SK-N-SH (cell line): Measurements from ENCODE around the gene TMIE. TPM values are rescaled to one million over a fixed set of nuclear protein-coding genes. Genes with fewer than 3 reads are reported as not detected.

ENCODE experiments used
- CTCF ChIA-PET: fragments of 300-600, 350-600 bp; formaldehyde crosslinking; extraction: SDS; loops from one replicate; lab custom pipeline; 2021; lab: Yijun Ruan, JAX
- POLR2A ChIA-PET: fragments of 350-600 bp; sonication (Branson Sonifier 250); formaldehyde crosslinking; extraction: SDS; loops from one replicate; lab custom pipeline; 2020; ENCODE audit warnings: antibody characterized with exemption, inconsistent platforms; lab: Yijun Ruan, JAX
- DNase-seq: peaks from one replicate; pipeline ENCODE4 v3.0.0; 2012
- H2AFZ ChIP-seq: fragments of 200-600 bp; sonication (generic); 2 replicates; pipeline ENCODE4 v1.8.1; 2016; ENCODE audit warnings: antibody characterized with exemption, mild to moderate bottlenecking, low read depth
- H3F3A ChIP-seq: fragments of 200-600 bp; sonication (generic); replicated peaks from 2 replicates; pipeline ENCODE3; 2016; ENCODE audit warnings: antibody characterized with exemption, mild to moderate bottlenecking; ENCODE audit not compliant: insufficient read depth
- H3K27ac ChIP-seq, 2 experiments: fragments of 200-500 bp in 1 of 2; fragments of 200-600 bp in 1 of 2; sonication (Bioruptor generic) in 1 of 2; sonication (generic), shearing (Covaris generic) in 1 of 2; 2 replicates each; pipeline versions ENCODE4 v1.5.1 to v1.6.1; 2014 to 2016; ENCODE audit warnings: low read depth in 2 of 2, inconsistent platforms in 1 of 2, low read length in 1 of 2, mild to moderate bottlenecking in 1 of 2, mixed read lengths in 1 of 2
- H3K27me3 ChIP-seq: fragments of 200-600 bp; sonication (generic), shearing (Covaris generic); 2 replicates; pipeline ENCODE4 v1.6.1; 2016; ENCODE audit warnings: mixed run types; ENCODE audit not compliant: insufficient read depth
- H3K36me3 ChIP-seq, 2 experiments: fragments of 200-500 bp in 1 of 2; fragments of 200-600 bp in 1 of 2; sonication (Bioruptor generic) in 1 of 2; sonication (generic) in 1 of 2; replicated peaks in 1 of 2; 2 replicates each; pipeline versions ENCODE3 to v1.5.1; 2014 to 2016; ENCODE audit warnings: low read length in 1 of 2, mild to moderate bottlenecking in 1 of 2; ENCODE audit not compliant: insufficient read depth in 2 of 2, control insufficient read depth in 1 of 2
- H3K4me1 ChIP-seq, 2 experiments: fragments of 200-500 bp in 1 of 2; fragments of 200-600 bp in 1 of 2; sonication (Bioruptor generic) in 1 of 2; sonication (generic), shearing (Covaris generic) in 1 of 2; 2 replicates each; pipeline versions ENCODE4 v1.5.1 to v1.6.1; 2014 to 2016; ENCODE audit warnings: low read depth in 1 of 2, low read length in 1 of 2, mixed run types in 1 of 2; ENCODE audit not compliant: insufficient read depth in 2 of 2, control insufficient read depth in 1 of 2
- H3K4me2 ChIP-seq: fragments of 200-600 bp; sonication (generic), shearing (Covaris generic); 2 replicates; pipeline ENCODE4 v1.6.1; 2017; ENCODE audit warnings: mixed run types
- H3K4me3 ChIP-seq, 2 experiments: fragments of 200-500 bp in 1 of 2; fragments of 200-600 bp in 1 of 2; sonication (Bioruptor generic) in 1 of 2; sonication (generic), shearing (Covaris generic) in 1 of 2; 2 replicates each; pipeline versions ENCODE4 v1.5.1 to v1.8.1; 2014 to 2016; ENCODE audit warnings: low read depth in 2 of 2, inconsistent platforms in 1 of 2, low read length in 1 of 2, mild to moderate bottlenecking in 1 of 2, mixed read lengths in 1 of 2, moderate library complexity in 1 of 2
- H3K79me2 ChIP-seq: fragments of 200-600 bp; sonication (generic); 2 replicates; pipeline ENCODE4 v1.8.1; 2017; ENCODE audit warnings: mild to moderate bottlenecking; ENCODE audit not compliant: insufficient read depth
- H3K9ac ChIP-seq: fragments of 200-600 bp; sonication (generic); 2 replicates; pipeline ENCODE4 v1.6.1; 2017; ENCODE audit warnings: mixed run types
- H3K9me2 ChIP-seq: fragments of 200-600 bp; sonication (generic); 2 replicates; pipeline ENCODE4 v1.6.1; 2017; ENCODE audit warnings: mixed run types
- H3K9me3 ChIP-seq: fragments of 200-600 bp; sonication (generic); 2 replicates; pipeline ENCODE4 v1.6.1; 2017; ENCODE audit warnings: mixed run types, mild to moderate bottlenecking, moderate library complexity
- H4K20me1 ChIP-seq: fragments of 200-600 bp; sonication (generic); 2 replicates; pipeline ENCODE4 v1.6.1; 2017; ENCODE audit warnings: mild to moderate bottlenecking, mixed run types; ENCODE audit not compliant: insufficient read depth
- CHD2 ChIP-seq: fragments of 150-350 bp; IDR thresholded peaks from 2 replicates; pipeline ENCODE4 v1.6.1; 2018; ENCODE audit warnings: low read length; ENCODE audit not compliant: partially characterized antibody
- ELF1 ChIP-seq: IDR thresholded peaks from 2 replicates; pipeline ENCODE4 v1.4.0; 2012
- EZH2phosphoT487 ChIP-seq: fragments of 200-600 bp; sonication (generic); IDR thresholded peaks from 2 replicates; pipeline ENCODE4 v1.6.1; 2017; ENCODE audit warnings: low read depth, mixed run types, mild to moderate bottlenecking, antibody characterized with exemption, moderate library complexity, borderline replicate concordance
- FOXJ3 ChIP-seq: sonication (generic); formaldehyde crosslinking; IDR thresholded peaks from 2 replicates; pipeline ENCODE4 v1.5.1; 2020; ENCODE audit warnings: mild to moderate bottlenecking, missing genetic modification reagents
- FOXM1 ChIP-seq: IDR thresholded peaks from 2 replicates; pipeline ENCODE4 v1.4.0; 2012; ENCODE audit warnings: low read depth, mild to moderate bottlenecking
- IRF3 ChIP-seq: fragments of 150-350 bp; IDR thresholded peaks from 2 replicates; pipeline ENCODE4 v1.6.1; 2016; ENCODE audit warnings: mild to moderate bottlenecking, low read depth, low read length
- JUND ChIP-seq: IDR thresholded peaks from 2 replicates; pipeline ENCODE4 v1.4.0; 2012
- MEF2A ChIP-seq: IDR thresholded peaks from 2 replicates; pipeline ENCODE4 v1.4.0; 2012; ENCODE audit warnings: low read depth, borderline replicate concordance
- MXI1 ChIP-seq: IDR thresholded peaks from 2 replicates; pipeline ENCODE4 v1.6.1; 2012; ENCODE audit warnings: mild to moderate bottlenecking, low read depth, low read length, improper control_type of control experiment
- POLR2AphosphoS5 ChIP-seq: IDR thresholded peaks from 2 replicates; pipeline ENCODE4 v1.6.1; 2012; ENCODE audit warnings: low read depth, low read length
- RXRA ChIP-seq: IDR thresholded peaks from 2 replicates; pipeline ENCODE4 v1.4.0; 2012; ENCODE audit warnings: low read depth, mild to moderate bottlenecking, borderline replicate concordance
- SIN3A ChIP-seq: IDR thresholded peaks from 2 replicates; pipeline ENCODE4 v1.6.1; 2012; ENCODE audit warnings: low read depth, mild to moderate bottlenecking, low read length, moderate library complexity, borderline replicate concordance
- SMC3 ChIP-seq: IDR thresholded peaks from 2 replicates; pipeline ENCODE4 v1.6.1; 2012; ENCODE audit warnings: low read depth, low read length, improper control_type of control experiment
- TAF1 ChIP-seq: IDR thresholded peaks from 2 replicates; pipeline ENCODE4 v1.6.1; 2012; ENCODE audit warnings: low read depth, mild to moderate bottlenecking, low read length, moderate library complexity, borderline replicate concordance
- TCF12 ChIP-seq: IDR thresholded peaks from 2 replicates; pipeline ENCODE4 v1.4.0; 2012
- USF1 ChIP-seq: IDR thresholded peaks from 2 replicates; pipeline ENCODE4 v1.4.0; 2012; ENCODE audit warnings: low read depth, borderline replicate concordance
- USF2 ChIP-seq: fragments of 150-350 bp; IDR thresholded peaks from 2 replicates; pipeline ENCODE4 v1.6.1; 2017; ENCODE audit warnings: antibody characterized with exemption, low read length, low read depth, borderline replicate concordance
- ZBTB33 ChIP-seq: IDR thresholded peaks from 2 replicates; pipeline ENCODE4 v1.4.0; 2012; ENCODE audit warnings: low read depth, borderline replicate concordance
- WGBS: methylation state at CpG from one replicate; pipeline ENCODE4 v1.1.6; 2017; ENCODE audit warnings: low lambda C conversion rate; 5-methylcytosine and 5-hydroxymethylcytosine counted together
- polyA plus RNA-seq, 3 experiments: library from polyadenylated mRNA; depleted of rRNA; stranded (reverse); fragments of >200 nt; gene quantifications; 2 replicates each; pipeline ENCODE4 v1.2.3, GENCODE V29; 2012

TMIE gene
- polyA plus RNA-seq, 1 of the 3 experiments (the other 2 are of a cell fraction): 0.03 TPM

GRCh38 chr3:46682974-46683373 is 18.2 kb upstream of the TMIE start:
- no peaks in the 10 kb centered on the region for H3K36me3 ChIP-seq
- H3K9ac ChIP-seq: no peak overlapping the region
- H3K9me2 ChIP-seq: no peaks in the 10 kb centered on the region
- no peaks in the 10 kb centered on the region for H3K79me2 ChIP-seq
- TF ChIP-seq ZBTB33 (no peak), SMC3 (no peak), USF2 (no peak), TAF1 (no peak), FOXJ3 (CRISPR knock-in tag) (no peak), CHD2 (no peak), IRF3 (no peak), SIN3A (no peak), TCF12 (no peak)
- H3K4me3 ChIP-seq: no peak overlapping the region
- no peaks in the 10 kb centered on the region for H3F3A ChIP-seq
- H2AFZ ChIP-seq: no peak overlapping the region
- 73% methylated on average over 5 of the region's 11 CpGs for WGBS
- no peaks in the 10 kb centered on the region; a peak in 1 of 4 replicates for H3K4me1 ChIP-seq
- no peaks in the 10 kb centered on the region for H3K9me3 ChIP-seq
- H3K27me3 ChIP-seq: no peaks in the 10 kb centered on the region
- no peak for DNase-seq
- H3K27ac ChIP-seq: no peak overlapping the region
- ChIA-PET CTCF (interaction anchor here (1.0 kb wide), 1 partner anchor 11 kb away, joined by 3 read pairs; the partner anchor contains the start of gene ALS2CL), POLR2A (no interaction called here)
- no peak overlapping the region for H3K4me2 ChIP-seq
- H4K20me1 ChIP-seq: no peaks in the 10 kb centered on the region

- H3K36me3 ChIP-seq: no peaks in the 10 kb centered on the region
- H3K9me2 ChIP-seq: no peaks in the 10 kb centered on the region
- H3K9me3 ChIP-seq: no peaks in the 10 kb centered on the region
- TF ChIP-seq JUND (no peak), SIN3A (no peak), MXI1 (no peak), MEF2A (no peak), FOXJ3 (CRISPR knock-in tag) (no peak), USF1 (no peak), EZH2phosphoT487 (no peak), FOXM1 (no peak), ELF1 (no peak), POLR2AphosphoS5 (no peak), RXRA (no peak)
- ChIA-PET POLR2A (no interaction called here), CTCF (interaction anchor here (0.9 to 1.3 kb wide), 4 partner anchors 8 to 225 kb away, joined by 3 to 5 read pairs (median 4); partner anchors contain the start of gene ALS2CL)
- H2AFZ ChIP-seq: no peak overlapping the region
- H3K27me3 ChIP-seq: no peaks in the 10 kb centered on the region
- 76% methylated on average over 2 of the region's 2 CpGs for WGBS
- no peak overlapping the region for H3K4me2 ChIP-seq
- no peak overlapping the region for H3K9ac ChIP-seq
- no peaks in the 10 kb centered on the region for H3K79me2 ChIP-seq
- no peak overlapping the region for H3K27ac ChIP-seq
- H4K20me1 ChIP-seq: no peaks in the 10 kb centered on the region
- H3K4me3 ChIP-seq: no peak overlapping the region
- no peak for DNase-seq
- no peaks in the 10 kb centered on the region for H3F3A ChIP-seq
- no peaks in the 10 kb centered on the region; a peak in 1 of 4 replicates for H3K4me1 ChIP-seq
These were observed 16.3 kb upstream of the TMIE start for GRCh38 chr3:46684891-46685290.
